Stimulated activated naive B cell treated with anti-CD40 and anti-IgM and Interleukin-4, amounts not matched to agents 10 μg/mL and 1 μg/mL and 100 μg/mL, for 72 hours (primary cell): Measurements from ENCODE around the gene POLN.

Experiments used
- ATAC-seq, 2 donors: fragments of 150-1000 bp; cut with Tn5 transposase; replicated peaks; 2 replicates each; pipeline ENCODE4 v1.10.0; 2021; ENCODE audit warnings: moderate library complexity in 1 of 2
- DNase-seq: peaks from one replicate; pipeline ENCODE4 v3.0.0; 2021
- H3K27ac Mint-ChIP-seq: one replicate; pipeline ENCODE4 v1.8.0; 2022; ENCODE audit warnings: mild to moderate bottlenecking, mixed read lengths
- H3K27me3 Mint-ChIP-seq, 2 donors: one replicate each; pipeline ENCODE4 v1.8.0; 2022; ENCODE audit warnings: mixed read lengths in 2 of 2
- H3K36me3 Mint-ChIP-seq, 2 donors: one replicate each; pipeline ENCODE4 v1.8.0; 2022; ENCODE audit warnings: mixed read lengths in 2 of 2, mild to moderate bottlenecking in 1 of 2
- H3K4me1 Mint-ChIP-seq, 2 donors: one replicate each; pipeline ENCODE4 v1.8.0; 2022; ENCODE audit warnings: mixed read lengths in 2 of 2, mild to moderate bottlenecking in 1 of 2
- H3K4me3 Mint-ChIP-seq, 2 donors: one replicate each; pipeline ENCODE4 v1.8.0; 2022; ENCODE audit warnings: mild to moderate bottlenecking in 2 of 2, mixed read lengths in 2 of 2, moderate library complexity in 1 of 2
- H3K9me3 Mint-ChIP-seq, 2 donors: one replicate each; pipeline ENCODE4 v1.8.0; 2022; ENCODE audit warnings: mixed read lengths in 2 of 2, mild to moderate bottlenecking in 1 of 2

The POLN gene

GRCh38 chr4:2025817-2026216 lies 216.1 kb downstream of the POLN start:
- peaks cover 54 to 82% of the 10 kb centered on the region in 2 donors for H3K27me3 Mint-ChIP-seq
- no peaks in the 10 kb centered on the region for H3K4me1 Mint-ChIP-seq
- H3K4me3 Mint-ChIP-seq, result no peak overlapping the region
- no peak overlapping the region for H3K27ac Mint-ChIP-seq
- ATAC-seq (no peak), DNase-seq (no peak)
- H3K36me3 Mint-ChIP-seq, result peaks cover 0 to 6% of the 10 kb centered on the region in 2 donors
- peaks cover 5 to 14% of the 10 kb centered on the region in 2 donors for H3K9me3 Mint-ChIP-seq

- peaks cover 57 to 82% of the 10 kb centered on the region in 2 donors for H3K27me3 Mint-ChIP-seq
Measured at GRCh38 chr4:2024683-2025082, 217.2 kb downstream of the POLN start.

More at GRCh38 chr4:2024683-2025082, 217.2 kb downstream of the POLN start:
- Mint-ChIP-seq H3K36me3 (peaks cover 0 to 6% of the 10 kb centered on the region in 2 donors), H3K4me1 (no peaks in the 10 kb centered on the region), H3K27ac (no peak overlapping the region), H3K9me3 (peaks cover 5 to 14% of the 10 kb centered on the region in 2 donors), H3K4me3 (no peak overlapping the region)
- ATAC-seq (no peak), DNase-seq (no peak)
